ENCODE data around the gene EHBP1.

Gene EHBP1

GRCh38 chr2:63048367-63049171 is 343.1 kb downstream of the EHBP1 start:
- DNase-seq (ENCODE audit: low read depth, low spot score), result no peak
- ChIA-PET CTCF (interaction anchor here (1.0 kb wide), 1 partner anchor 10 kb away, joined by 3 read pairs; no protein-coding TSS in a partner anchor), POLR2A (no interaction called here)
- H3K4me3 ChIP-seq (ENCODE audit: low read depth, low read length), result no peak overlapping the region
- no peak for TF ChIP-seq CTCF (IDR thresholded peaks at IDR 0.05; ENCODE audit: insufficient read depth, low read length, missing control alignments)

- POLR2A ChIA-PET, result no interaction called here
Measured at GRCh38 chr2:63049211-63049969, 343.9 kb downstream of the EHBP1 start.

GRCh38 chr2:63049970-63050333 is 344.4 kb downstream of the EHBP1 start:
- POLR2A ChIA-PET, result no interaction called here
- CTCF ChIA-PET, result no interaction called here
- peak overlapping the region; percentile 42 for H3K4me3 ChIP-seq (ENCODE audit: low read depth, low read length)
- no peak for TF ChIP-seq CTCF (IDR thresholded peaks at IDR 0.05; ENCODE audit: insufficient read depth, low read length, missing control alignments)
- no peak for DNase-seq (ENCODE audit: low read depth, low spot score)

More at GRCh38 chr2:63049211-63049969, 343.9 kb downstream of the EHBP1 start:
- CTCF ChIA-PET, result interaction anchor here (1.0 kb wide), 1 partner anchor 9 kb away, joined by 3 read pairs; no protein-coding TSS in a partner anchor
- TF ChIP-seq CTCF (IDR thresholded peaks at IDR 0.05; ENCODE audit: insufficient read depth, low read length, missing control alignments), result no peak
- no peak for DNase-seq (ENCODE audit: low read depth, low spot score)
- H3K4me3 ChIP-seq (ENCODE audit: low read depth, low read length), result peak overlapping the region; percentile 42; the same call in 1 of the 2 replicates

GRCh38 chr2:63050334-63051041 is 345.0 kb downstream of the EHBP1 start, which contains the start of gene OTX1:
Gene OTX1 (plus strand): TSS chr2:63050830. CDS start chr2:63052991, 2,161 bp downstream.
- CTCF ChIA-PET, result no interaction called here
- no peak for TF ChIP-seq CTCF (IDR thresholded peaks at IDR 0.05; ENCODE audit: insufficient read depth, low read length, missing control alignments)
- peak within 1 kb of the TSS; percentile 50 for H3K4me3 ChIP-seq (ENCODE audit: low read depth, low read length)
- no peak for DNase-seq (ENCODE audit: low read depth, low spot score)
- POLR2A ChIA-PET, result no interaction called here

GRCh38 chr2:63051042-63051794 is 345.7 kb downstream of the EHBP1 start:
- POLR2A ChIA-PET, result no interaction called here
- TF ChIP-seq CTCF (IDR thresholded peaks at IDR 0.05; ENCODE audit: insufficient read depth, low read length, missing control alignments), result no peak
- CTCF ChIA-PET, result interaction anchor here (0.6 kb wide), 1 partner anchor 191 kb away, joined by 3 read pairs; no protein-coding TSS in a partner anchor
- no peak for DNase-seq (ENCODE audit: low read depth, low spot score)
- peak overlapping the region; percentile 50 for H3K4me3 ChIP-seq (ENCODE audit: low read depth, low read length)

Data from AG04449 (cell line).